Aortic smooth muscle cell (primary cell): ENCODE data around the gene CADPS. TPM values are rescaled to one million over a fixed set of nuclear protein-coding genes. Genes with fewer than 3 reads are reported as not detected.

Experiments
- total RNA-seq: library from RNA; depleted of rRNA; stranded (reverse); fragments of >200 nt; gene quantifications from 2 replicates; pipeline ENCODE4 v1.2.3, GENCODE V29; 2014

The CADPS gene
- 0.25 and 0.40 TPM in 2 replicates for total RNA-seq

DNA sequence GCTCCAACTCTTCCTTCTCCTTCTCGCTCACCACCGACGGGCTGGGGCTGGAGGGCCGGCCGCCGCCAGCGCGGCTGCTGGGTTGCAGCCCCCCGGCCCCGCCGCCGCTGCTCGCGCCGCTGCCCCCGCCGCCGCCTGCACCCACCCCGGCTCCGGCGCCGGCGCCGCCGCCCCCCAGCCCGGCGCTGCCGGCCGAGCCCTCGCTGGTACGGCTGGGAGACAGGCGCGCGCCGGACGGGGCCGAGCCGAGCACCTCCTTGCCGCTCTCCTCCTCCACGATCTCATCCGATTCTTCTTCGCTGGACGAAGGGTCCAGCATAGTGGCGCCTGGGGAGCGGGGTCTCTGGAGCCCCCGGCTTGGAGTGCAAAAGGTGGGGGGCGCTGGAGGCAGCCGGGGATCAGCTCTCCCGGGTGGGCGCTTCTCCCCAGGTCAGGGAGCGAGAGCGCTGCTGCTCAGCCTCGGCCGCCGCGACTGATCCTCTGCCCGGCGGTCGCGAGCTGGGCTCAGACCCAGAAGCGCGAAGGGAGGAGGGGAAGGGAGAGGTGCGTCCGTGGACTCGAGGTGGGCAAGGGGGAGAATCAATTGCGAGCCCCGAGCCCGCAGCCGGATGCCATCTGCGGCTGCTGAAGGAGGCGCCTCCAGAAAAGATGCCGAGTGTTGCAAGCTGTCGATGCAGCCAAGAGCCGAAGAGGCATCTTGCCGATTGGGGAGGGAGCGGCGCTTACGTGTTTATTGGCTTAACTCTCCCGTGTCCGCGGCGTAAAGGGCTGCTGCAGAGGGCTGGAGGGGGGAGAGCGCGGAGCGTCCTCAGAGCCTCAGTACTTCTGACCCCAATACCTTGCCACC is at the start of gene CADPS:
Gene CADPS, minus strand, starts transcription at position 706 of the 847 bp plus-strand sequence. Its CDS starts 387 bp downstream, at position 319.

GRCh38 chr3:62373215-62373614 is 502.0 kb downstream of the CADPS start, which contains the start of gene FEZF2:
FEZF2 (minus strand) TSS chr3:62373550; CDS start chr3:62372868, 682 bp downstream.

